ENCODE measurements around the gene MARCHF3.

DNA sequence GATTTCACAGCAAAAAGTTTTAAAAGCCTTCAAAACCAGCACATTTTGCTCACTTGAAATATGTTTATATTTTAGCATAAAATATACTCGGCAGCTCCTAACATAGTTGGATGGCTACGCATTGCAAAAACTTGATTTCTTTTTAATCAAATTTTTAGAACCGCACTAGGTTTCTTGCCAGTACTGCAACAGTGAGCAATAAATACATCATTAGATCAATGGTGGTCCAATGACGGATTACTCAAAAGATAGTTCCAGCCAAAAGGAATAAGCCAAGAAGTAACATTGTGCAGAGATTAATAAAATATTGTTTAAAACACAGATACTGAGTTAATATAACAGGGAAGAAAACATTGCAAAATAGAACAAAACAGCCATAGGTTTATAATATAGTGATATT lies 5.5 kb downstream of the MARCHF3 start:
- TF ChIP-seq BRCA1 (CRISPR knock-in tag; IDR thresholded peaks at IDR 0.05) = no peak
- TF ChIP-seq NCOA1 (CRISPR knock-in tag; IDR thresholded peaks at IDR 0.05) = no peak
- TF ChIP-seq GATAD2A (CRISPR knock-in tag; IDR thresholded peaks at IDR 0.05) = no peak
- no peak for TF ChIP-seq RAD51 (IDR thresholded peaks at IDR 0.05; ENCODE audit: borderline replicate concordance)
- TF ChIP-seq POLR2A (IDR thresholded peaks at IDR 0.05; ENCODE audit: insufficient read depth in 1 of 2, low read depth in 2 of 2, low read length in 2 of 2) = no peak
- TF ChIP-seq ZNF274 (CRISPR knock-in tag; IDR thresholded peaks at IDR 0.05) = no peak
- TF ChIP-seq, protein P1, sequence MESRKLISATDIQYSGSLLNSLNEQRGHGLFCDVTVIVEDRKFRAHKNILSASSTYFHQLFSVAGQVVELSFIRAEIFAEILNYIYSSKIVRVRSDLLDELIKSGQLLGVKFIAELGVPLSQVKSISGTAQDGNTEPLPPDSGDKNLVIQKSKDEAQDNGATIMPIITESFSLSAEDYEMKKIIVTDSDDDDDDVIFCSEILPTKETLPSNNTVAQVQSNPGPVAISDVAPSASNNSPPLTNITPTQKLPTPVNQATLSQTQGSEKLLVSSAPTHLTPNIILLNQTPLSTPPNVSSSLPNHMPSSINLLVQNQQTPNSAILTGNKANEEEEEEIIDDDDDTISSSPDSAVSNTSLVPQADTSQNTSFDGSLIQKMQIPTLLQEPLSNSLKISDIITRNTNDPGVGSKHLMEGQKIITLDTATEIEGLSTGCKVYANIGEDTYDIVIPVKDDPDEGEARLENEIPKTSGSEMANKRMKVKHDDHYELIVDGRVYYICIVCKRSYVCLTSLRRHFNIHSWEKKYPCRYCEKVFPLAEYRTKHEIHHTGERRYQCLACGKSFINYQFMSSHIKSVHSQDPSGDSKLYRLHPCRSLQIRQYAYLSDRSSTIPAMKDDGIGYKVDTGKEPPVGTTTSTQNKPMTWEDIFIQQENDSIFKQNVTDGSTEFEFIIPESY (CRISPR knock-in tag; IDR thresholded peaks at IDR 0.05) = no peak
- TF ChIP-seq, protein P2, sequence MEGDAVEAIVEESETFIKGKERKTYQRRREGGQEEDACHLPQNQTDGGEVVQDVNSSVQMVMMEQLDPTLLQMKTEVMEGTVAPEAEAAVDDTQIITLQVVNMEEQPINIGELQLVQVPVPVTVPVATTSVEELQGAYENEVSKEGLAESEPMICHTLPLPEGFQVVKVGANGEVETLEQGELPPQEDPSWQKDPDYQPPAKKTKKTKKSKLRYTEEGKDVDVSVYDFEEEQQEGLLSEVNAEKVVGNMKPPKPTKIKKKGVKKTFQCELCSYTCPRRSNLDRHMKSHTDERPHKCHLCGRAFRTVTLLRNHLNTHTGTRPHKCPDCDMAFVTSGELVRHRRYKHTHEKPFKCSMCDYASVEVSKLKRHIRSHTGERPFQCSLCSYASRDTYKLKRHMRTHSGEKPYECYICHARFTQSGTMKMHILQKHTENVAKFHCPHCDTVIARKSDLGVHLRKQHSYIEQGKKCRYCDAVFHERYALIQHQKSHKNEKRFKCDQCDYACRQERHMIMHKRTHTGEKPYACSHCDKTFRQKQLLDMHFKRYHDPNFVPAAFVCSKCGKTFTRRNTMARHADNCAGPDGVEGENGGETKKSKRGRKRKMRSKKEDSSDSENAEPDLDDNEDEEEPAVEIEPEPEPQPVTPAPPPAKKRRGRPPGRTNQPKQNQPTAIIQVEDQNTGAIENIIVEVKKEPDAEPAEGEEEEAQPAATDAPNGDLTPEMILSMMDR (CRISPR knock-in tag; IDR thresholded peaks at IDR 0.05) = no peak
- TF ChIP-seq, protein P3, sequence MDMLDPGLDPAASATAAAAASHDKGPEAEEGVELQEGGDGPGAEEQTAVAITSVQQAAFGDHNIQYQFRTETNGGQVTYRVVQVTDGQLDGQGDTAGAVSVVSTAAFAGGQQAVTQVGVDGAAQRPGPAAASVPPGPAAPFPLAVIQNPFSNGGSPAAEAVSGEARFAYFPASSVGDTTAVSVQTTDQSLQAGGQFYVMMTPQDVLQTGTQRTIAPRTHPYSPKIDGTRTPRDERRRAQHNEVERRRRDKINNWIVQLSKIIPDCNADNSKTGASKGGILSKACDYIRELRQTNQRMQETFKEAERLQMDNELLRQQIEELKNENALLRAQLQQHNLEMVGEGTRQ (IDR thresholded peaks at IDR 0.05; ENCODE audit: low read depth, low read length) = no peak
- TF ChIP-seq, protein P3 (CRISPR knock-in tag; IDR thresholded peaks at IDR 0.05; ENCODE audit: borderline replicate concordance) = no peak
- TF ChIP-seq, protein P4, sequence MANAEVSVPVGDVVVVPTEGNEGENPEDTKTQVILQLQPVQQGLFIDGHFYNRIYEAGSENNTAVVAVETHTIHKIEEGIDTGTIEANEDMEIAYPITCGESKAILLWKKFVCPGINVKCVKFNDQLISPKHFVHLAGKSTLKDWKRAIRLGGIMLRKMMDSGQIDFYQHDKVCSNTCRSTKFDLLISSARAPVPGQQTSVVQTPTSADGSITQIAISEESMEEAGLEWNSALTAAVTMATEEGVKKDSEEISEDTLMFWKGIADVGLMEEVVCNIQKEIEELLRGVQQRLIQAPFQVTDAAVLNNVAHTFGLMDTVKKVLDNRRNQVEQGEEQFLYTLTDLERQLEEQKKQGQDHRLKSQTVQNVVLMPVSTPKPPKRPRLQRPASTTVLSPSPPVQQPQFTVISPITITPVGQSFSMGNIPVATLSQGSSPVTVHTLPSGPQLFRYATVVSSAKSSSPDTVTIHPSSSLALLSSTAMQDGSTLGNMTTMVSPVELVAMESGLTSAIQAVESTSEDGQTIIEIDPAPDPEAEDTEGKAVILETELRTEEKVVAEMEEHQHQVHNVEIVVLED (CRISPR knock-in tag; IDR thresholded peaks at IDR 0.05; ENCODE audit: borderline replicate concordance) = no peak
- no peak for TF ChIP-seq KDM1A (CRISPR knock-in tag; IDR thresholded peaks at IDR 0.05)
- no peak for TF ChIP-seq ZNF33A (CRISPR knock-in tag; IDR thresholded peaks at IDR 0.05; ENCODE audit: borderline replicate concordance)
- no peak for TF ChIP-seq ZNF121 (CRISPR knock-in tag; IDR thresholded peaks at IDR 0.05)
- TF ChIP-seq EZH2 (conservative IDR thresholded peaks at IDR 0.05; ENCODE audit: low read depth, low read length) = no peak
